ENCODE measurements around the gene DRG1.
"Not testable (repeated sequence)": the region's sequence is repeated elsewhere in the genome, so short reads cannot be mapped to it uniquely, and the experiment has no call there.

The DRG1 gene

GRCh38 chr22:31443516-31443915, 44.1 kb downstream of the DRG1 start:
- no peak for DNase-seq

- DNase-seq: no peak
These were observed 46.2 kb downstream of the DRG1 start for GRCh38 chr22:31445642-31446041.

GRCh38 chr22:31446208-31446607, 46.8 kb downstream of the DRG1 start:
- DNase-seq: no peak

DNA sequence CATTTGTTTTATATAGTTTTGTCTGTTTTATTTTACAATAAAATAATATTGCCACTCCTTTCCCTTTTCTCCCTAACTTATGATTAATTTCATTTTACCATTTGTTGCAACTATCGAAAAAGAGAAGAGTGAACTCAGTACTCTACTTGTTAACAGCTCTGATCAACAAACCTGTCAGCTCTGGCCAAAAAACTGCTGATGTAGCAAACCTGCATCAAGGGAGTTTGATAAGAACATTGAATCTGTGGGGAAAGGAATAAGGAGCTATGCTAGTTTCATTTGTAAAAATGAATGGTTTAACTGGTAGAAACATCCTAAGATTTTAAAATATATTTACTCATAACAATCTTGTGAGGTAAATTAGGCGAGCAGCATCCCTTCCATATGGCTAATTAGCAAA, 47.4 kb downstream of the DRG1 start:
- no peak for DNase-seq

DNA sequence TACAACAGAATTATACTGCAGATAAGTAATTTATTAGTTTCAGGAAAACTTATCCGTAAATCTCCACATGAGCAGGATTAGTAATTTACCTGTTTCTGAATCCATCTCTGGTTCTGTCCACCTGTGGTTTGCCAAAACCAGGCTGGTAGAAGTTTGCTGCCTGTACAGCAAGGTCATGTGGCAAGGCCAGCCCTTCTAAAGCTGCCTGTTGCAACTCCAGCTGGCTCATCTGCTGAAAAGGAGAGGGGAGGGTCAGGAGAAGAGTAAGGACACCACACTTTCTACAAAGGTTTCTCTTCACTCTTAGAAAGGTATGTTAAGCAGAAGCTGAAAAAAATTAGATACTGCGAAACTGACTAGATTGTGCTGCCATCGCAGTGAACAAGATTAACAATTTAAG, 47.9 kb downstream of the DRG1 start:
- DNase-seq: no peak

DNA sequence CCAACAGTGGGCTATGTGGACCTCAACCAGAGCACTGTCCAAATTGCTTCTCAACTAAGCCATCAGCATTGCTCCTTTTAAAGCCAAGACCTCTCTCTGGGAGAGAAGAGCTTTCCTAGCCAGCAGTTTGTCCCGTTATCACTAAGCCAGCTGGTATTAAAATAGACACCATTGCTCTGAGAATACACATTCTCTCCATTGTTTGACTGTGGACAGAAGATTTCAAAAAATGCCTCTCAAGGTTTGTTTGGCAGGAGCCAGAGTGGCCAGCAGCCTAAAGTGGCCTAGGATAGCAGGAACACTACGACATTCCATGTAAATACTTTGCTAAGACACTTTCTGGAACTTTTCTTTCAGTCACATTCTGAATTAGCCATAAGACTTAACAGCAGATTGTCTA, 49.0 kb downstream of the DRG1 start:
- no peak for DNase-seq

GRCh38 chr22:31449506-31449905, 50.1 kb downstream of the DRG1 start:
- DNase-seq: no peak

DNA sequence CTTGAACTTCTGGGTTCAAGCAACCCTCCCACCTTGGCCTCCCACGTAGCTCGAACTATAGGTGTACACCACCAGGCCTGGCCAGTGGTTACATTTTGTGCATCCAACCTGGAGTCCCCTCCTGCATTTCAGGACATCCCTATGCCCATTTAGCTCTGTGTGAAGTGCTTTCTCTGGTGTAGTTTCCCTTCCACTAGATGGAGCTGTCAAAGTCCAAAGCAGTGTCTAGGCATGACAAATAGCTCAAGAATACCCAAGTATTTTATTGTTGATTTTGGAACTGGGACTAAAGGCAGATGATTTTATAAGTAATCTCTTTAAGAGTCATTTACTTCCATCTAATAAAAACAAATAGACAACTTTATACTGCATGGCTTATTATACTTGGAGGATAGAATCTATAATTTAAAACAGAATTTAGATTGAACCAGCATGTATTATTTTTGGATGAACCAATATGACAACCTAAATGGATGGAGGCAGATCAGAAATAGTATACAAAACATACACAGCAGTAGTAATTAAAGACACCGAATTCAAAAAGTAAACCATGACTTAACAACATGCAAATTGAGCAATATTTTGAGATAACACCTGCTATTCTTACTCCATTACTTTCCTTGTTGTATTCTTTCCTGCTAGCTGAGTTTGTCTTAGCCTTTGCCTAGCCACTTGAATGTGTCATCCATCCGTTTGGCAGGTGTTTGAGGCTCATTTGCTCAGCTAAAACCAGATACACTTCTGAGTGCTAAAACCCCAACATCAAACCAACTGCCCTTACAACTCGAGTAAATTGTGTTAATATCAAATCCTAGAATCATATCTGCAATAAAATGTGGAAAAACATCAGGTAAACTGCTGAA, 52.5 kb downstream of the DRG1 start:
- no peak for DNase-seq

DNA sequence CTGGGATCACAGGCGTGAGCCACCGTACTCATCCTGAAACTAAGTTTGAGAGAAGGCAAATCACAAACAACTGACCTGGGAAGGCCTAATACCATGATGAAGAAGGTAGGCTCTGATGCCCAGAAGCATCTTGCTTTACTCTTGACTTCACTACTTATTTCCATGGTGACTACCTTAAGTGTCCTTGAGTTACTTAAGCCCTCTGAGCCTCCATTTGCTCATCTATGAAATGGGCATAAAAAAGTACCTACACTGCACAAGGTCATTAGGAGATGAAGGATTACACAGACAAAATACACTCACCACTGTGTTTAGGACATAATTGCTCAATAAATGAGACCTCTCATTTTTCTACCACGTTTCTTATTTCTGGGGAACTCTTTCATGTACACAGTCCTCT, 62.3 kb downstream of the DRG1 start:
- DNase-seq: no peak

- DNase-seq: no peak
These were observed 65.9 kb downstream of the DRG1 start for GRCh38 chr22:31465307-31465706.

DNA sequence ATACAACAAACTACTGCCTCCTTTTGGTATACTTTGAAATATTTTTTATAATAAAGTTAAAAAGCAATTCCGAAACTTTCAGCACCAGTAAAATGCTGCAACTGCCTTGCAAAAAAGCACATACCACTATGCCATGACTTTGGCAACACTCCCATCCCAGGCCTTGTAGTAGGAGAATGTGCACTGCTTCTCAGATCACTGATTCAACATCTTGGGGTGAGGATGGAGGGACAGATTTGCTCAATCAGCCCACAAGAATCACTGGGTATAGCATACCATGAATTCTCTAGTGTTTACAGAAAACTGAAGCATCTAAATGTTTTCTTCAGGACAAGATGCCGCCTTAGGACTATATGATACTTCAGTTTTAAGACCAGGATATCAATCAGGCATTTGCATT, 75.3 kb downstream of the DRG1 start:
- DNase-seq: no peak

DNA sequence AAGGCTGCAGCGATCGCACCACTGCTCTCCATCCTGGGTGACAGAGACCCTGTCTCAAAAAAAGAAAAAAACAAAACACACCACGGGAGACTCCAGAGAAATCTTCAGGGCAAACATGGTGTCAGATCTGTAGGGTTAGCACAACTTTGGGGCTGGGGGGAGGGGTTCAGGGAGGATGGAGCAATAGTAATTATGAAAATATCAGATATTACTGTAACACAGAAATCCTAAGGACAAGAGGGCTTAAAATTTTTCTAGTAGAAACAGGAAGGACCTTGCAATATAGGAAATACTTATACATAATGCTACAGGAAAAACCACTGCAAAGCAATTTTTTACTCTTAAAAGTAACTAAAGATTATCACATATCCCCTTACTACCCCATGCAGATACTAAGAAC, 76.4 kb downstream of the DRG1 start:
- no peak for DNase-seq

- DNase-seq: no peak
These were observed 77.9 kb downstream of the DRG1 start for GRCh38 chr22:31477329-31477728.

- DNase-seq: no peak
These were observed 81.7 kb downstream of the DRG1 start for GRCh38 chr22:31481129-31481528.

- not testable (repeated sequence) for DNase-seq
These were observed 83.1 kb downstream of the DRG1 start for GRCh38 chr22:31482470-31482869.

Data from NCI-H524 treated with DMSO at 0.1 percent for 48 hours (cell line).